AG09309 (cell line): ENCODE results near the gene HPSE2.
A peak's percentile ranks its signal among the peaks of the same experiment; 100 is the strongest.

Source experiments
- DNase-seq: peaks from one replicate; pipeline ENCODE4 v3.0.0-alpha.2; 2010; ENCODE audit warnings: low read depth
- H3K4me3 ChIP-seq: 2 replicates; pipeline ENCODE4 v1.5.1; 2011; ENCODE audit warnings: mild to moderate bottlenecking, low read depth, low read length, moderate library complexity; ENCODE audit not compliant: control insufficient read depth
- CTCF ChIP-seq: IDR thresholded peaks from 2 replicates; pipeline ENCODE4 v1.5.1; 2011; ENCODE audit warnings: mild to moderate bottlenecking, low read depth, low read length, inconsistent platforms; ENCODE audit not compliant: insufficient read depth, control insufficient read depth; ENCODE audit errors: missing control alignments

Gene HPSE2

DNA sequence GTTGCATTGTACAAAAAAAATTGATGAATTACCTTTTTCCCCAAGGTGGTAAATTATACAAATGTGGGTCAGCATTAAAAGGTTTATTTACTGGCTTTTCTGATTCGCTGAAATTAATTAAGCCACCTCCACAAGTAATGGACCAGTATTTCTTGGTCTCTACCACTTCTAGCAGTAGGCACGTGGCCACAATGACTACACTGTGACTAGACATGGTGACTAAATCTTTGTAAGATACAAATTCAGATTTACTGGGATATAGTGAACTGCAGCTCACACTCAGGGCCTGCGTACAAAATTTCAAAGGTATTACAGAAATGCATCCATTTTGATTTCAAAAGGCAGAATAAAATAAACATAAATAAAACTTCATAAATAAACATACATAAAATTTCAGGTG is 10.9 kb downstream of the HPSE2 start:
- DNase-seq: no peak
- TF ChIP-seq CTCF: no peak
- H3K4me3 ChIP-seq: no peak overlapping the region

GRCh38 chr10:99207340-99207739 is 28.3 kb downstream of the HPSE2 start:
- TF ChIP-seq CTCF: no peak
- H3K4me3 ChIP-seq: no peak overlapping the region
- no peak for DNase-seq

DNA sequence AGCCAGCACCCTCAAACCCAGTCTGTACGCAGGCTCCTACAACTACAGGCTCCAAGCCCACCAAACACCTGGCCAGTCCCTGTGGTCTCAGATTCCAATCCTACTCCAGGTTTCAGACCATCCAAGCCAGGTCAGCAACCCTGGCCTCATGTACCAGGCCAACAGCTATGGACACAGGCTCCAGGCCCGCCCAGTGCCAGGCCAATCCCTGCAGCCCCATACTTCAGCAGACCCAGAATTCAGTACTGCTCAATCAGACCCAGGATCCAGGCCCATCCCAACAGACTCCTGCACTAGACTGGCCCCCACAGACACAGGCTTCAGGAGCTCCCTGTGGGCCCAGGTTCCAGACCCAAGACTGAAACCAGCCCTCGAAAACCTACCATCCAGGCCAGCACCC is 32.3 kb downstream of the HPSE2 start:
- H3K4me3 ChIP-seq: no peak overlapping the region
- no peak for TF ChIP-seq CTCF
- DNase-seq: no peak

GRCh38 chr10:99172950-99173349 is 62.7 kb downstream of the HPSE2 start:
- DNase-seq: no peak
- no peak overlapping the region for H3K4me3 ChIP-seq
- no peak for TF ChIP-seq CTCF

- peak; percentile 51 for TF ChIP-seq CTCF
- H3K4me3 ChIP-seq: no peak overlapping the region
- no peak for DNase-seq
These were observed 63.4 kb downstream of the HPSE2 start for GRCh38 chr10:99172128-99172738.

DNA sequence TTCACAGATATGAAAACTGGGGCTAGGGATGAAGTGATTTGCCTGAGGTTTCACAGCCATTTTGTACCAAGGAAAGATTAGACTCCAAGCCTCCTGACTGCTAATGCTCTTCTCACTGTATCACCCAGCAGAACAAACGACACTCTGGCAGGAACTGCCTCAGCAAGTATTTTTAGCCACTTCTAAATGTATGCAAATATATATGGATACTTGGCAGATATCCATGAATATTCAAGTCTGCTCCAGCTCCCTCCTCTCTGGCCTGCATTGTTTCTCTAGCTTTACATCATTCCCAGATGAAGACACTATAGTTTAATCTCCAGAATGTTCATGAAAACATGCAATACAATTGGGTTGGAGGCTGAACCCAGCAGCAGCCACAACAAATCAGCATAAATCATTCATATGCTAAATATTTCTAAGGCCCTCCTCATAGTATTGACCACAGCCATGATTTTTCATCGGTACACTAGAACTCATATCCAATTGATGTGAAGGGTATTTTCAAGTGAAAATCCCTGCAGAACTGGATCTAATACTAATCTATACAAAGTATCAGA is 65.5 kb downstream of the HPSE2 start:
- no peak overlapping the region for H3K4me3 ChIP-seq
- DNase-seq: no peak
- TF ChIP-seq CTCF: no peak

- no peak for DNase-seq
- TF ChIP-seq CTCF: no peak
- H3K4me3 ChIP-seq: no peak overlapping the region
These were observed 74.5 kb downstream of the HPSE2 start for GRCh38 chr10:99161165-99161564.
